Chondrocyte (in vitro differentiated cells): ENCODE data around the gene CCDC61. TPM values are rescaled to one million over a fixed set of nuclear protein-coding genes. Genes with fewer than 3 reads are reported as not detected.

ENCODE experiments used
- DNase-seq: peaks from one replicate; pipeline ENCODE4 v3.0.0; 2021; ENCODE audit warnings: mixed read lengths, low spot score
- H3K27ac Mint-ChIP-seq: one replicate; pipeline ENCODE4 v1.8.0; 2021; ENCODE audit warnings: mild to moderate bottlenecking, moderate library complexity, mixed read lengths; ENCODE audit not compliant: unreplicated experiment
- H3K27me3 Mint-ChIP-seq: 2 replicates; pipeline ENCODE4 v1.8.0; 2021; ENCODE audit warnings: low read depth, mixed read lengths
- H3K36me3 Mint-ChIP-seq: 2 replicates; pipeline ENCODE4 v1.8.0; 2021; ENCODE audit warnings: low read depth, mixed read lengths
- H3K4me1 Mint-ChIP-seq: 2 replicates; pipeline ENCODE4 v1.8.0; 2021; ENCODE audit warnings: low read depth, mild to moderate bottlenecking, mixed read lengths
- H3K4me3 Mint-ChIP-seq: one replicate; pipeline ENCODE4 v1.8.0; 2021; ENCODE audit warnings: mild to moderate bottlenecking, moderate library complexity, mixed read lengths; ENCODE audit not compliant: unreplicated experiment
- H3K9me3 Mint-ChIP-seq: 2 replicates; pipeline ENCODE4 v1.8.0; 2021; ENCODE audit warnings: low read depth, mixed read lengths
- total RNA-seq: library from RNA; stranded (reverse); gene quantifications from 3 replicates; pipeline ENCODE4 v1.2.1, GENCODE V29; 2021
- TF ChIP-seq, protein P1 (sequence below): fragments of 200-600 bp; sonication (generic); IDR thresholded peaks from 2 replicates; pipeline ENCODE4 v1.5.0; 2021; ENCODE audit warnings: antibody characterized with exemption, mild to moderate bottlenecking, moderate library complexity

The CCDC61 gene
- total RNA-seq, 1 donor from 2014 or later = 8.4 TPM

DNA sequence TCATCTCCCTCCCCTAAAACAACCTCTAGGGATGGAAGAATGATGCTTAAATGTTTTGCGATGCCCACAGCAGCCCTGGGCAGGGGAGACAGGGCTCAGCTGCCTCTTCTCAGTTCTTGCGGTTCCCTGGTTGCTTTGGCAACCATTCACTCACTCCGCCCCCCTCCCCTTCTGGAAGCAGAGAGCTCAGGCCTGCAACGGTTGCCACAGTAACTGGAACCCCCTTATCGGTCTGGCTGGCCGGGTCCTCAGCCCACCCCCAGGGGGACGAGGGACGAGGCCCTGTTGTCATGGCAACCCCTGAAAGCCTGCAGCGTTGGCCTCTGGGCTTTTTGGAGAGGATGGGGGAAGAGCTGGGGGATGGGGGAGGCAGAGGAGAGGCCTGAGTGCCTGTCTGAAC lies 41.1 kb upstream of the CCDC61 start:
- Mint-ChIP-seq H3K27me3 (peaks cover 21% of the 10 kb centered on the region), H3K36me3 (no peaks in the 10 kb centered on the region), H3K4me1 (peaks cover 7% of the 10 kb centered on the region), H3K27ac (no peak overlapping the region), H3K4me3 (no peak overlapping the region), H3K9me3 (no peaks in the 10 kb centered on the region)
- TF ChIP-seq, protein P1, sequence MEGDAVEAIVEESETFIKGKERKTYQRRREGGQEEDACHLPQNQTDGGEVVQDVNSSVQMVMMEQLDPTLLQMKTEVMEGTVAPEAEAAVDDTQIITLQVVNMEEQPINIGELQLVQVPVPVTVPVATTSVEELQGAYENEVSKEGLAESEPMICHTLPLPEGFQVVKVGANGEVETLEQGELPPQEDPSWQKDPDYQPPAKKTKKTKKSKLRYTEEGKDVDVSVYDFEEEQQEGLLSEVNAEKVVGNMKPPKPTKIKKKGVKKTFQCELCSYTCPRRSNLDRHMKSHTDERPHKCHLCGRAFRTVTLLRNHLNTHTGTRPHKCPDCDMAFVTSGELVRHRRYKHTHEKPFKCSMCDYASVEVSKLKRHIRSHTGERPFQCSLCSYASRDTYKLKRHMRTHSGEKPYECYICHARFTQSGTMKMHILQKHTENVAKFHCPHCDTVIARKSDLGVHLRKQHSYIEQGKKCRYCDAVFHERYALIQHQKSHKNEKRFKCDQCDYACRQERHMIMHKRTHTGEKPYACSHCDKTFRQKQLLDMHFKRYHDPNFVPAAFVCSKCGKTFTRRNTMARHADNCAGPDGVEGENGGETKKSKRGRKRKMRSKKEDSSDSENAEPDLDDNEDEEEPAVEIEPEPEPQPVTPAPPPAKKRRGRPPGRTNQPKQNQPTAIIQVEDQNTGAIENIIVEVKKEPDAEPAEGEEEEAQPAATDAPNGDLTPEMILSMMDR = no peak
- DNase-seq = no peak

DNA sequence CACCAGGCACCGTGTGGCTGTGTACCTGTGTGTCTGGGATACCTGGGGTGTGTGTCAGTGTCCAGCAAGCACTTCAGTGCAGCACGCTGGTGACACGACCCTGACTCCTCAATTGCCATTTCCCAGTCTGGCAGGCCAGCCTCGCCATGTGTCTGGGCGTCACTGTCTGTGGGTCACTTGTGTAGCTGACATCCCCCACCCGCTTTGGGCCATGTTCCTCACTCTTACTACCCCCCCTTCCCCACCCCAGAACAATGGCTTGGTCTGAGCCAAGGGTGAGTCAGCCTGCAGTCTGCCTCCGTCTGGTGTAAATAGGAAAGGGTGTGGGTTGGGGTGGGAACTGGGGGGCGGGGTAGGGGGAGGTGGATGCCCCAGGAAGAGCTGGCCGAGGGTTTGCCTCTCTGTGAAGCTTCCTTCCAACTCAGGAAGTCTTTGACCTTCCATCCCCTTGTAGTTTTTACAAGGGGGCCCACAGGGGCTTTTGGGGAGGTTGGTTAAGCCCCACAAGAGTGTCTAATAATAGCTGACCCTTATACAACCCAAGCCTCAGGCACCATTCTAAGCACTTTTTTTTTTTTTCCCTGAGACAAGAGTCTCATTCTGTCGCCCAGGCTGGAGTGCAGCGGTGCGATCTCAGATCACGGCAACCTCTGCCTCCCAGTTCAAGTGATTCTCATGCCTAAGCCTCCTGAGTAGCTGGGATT lies 39.2 kb upstream of the CCDC61 start:
- DNase-seq = no peak
- TF ChIP-seq, protein P1 = no peak
- Mint-ChIP-seq H3K4me3 (no peak overlapping the region), H3K27me3 (peaks cover 36% of the 10 kb centered on the region), H3K4me1 (peaks cover 7% of the 10 kb centered on the region), H3K36me3 (no peaks in the 10 kb centered on the region), H3K9me3 (no peaks in the 10 kb centered on the region), H3K27ac (no peak overlapping the region)

DNA sequence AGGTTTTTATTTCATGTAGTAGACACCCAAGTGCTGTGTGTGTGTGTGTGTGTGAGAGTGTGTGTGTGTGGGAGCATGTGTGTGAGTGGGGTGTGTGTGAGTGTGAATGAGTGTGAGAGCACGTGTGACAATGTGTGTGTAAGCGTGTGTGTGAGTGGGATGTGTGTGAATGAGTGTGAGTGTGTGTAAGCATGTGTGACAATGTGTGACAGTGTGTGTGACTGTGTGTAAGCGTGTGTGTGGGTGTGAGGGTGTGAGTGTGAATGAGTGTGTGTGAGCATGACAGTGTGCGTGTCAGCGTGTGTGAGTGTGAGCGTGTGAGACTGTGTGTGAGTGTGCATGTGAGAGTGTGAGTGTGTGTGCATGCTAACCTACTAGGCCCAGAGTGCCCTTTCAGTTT lies 36.9 kb upstream of the CCDC61 start:
- H3K9me3 Mint-ChIP-seq = no peaks in the 10 kb centered on the region
- DNase-seq = no peak
- H3K4me1 Mint-ChIP-seq = peaks cover under 1% of the 10 kb centered on the region
- H3K27me3 Mint-ChIP-seq = peaks cover 50% of the 10 kb centered on the region
- H3K36me3 Mint-ChIP-seq = no peaks in the 10 kb centered on the region
- no peak overlapping the region for H3K27ac Mint-ChIP-seq
- no peak overlapping the region for H3K4me3 Mint-ChIP-seq
- TF ChIP-seq, protein P1 = no peak

DNA sequence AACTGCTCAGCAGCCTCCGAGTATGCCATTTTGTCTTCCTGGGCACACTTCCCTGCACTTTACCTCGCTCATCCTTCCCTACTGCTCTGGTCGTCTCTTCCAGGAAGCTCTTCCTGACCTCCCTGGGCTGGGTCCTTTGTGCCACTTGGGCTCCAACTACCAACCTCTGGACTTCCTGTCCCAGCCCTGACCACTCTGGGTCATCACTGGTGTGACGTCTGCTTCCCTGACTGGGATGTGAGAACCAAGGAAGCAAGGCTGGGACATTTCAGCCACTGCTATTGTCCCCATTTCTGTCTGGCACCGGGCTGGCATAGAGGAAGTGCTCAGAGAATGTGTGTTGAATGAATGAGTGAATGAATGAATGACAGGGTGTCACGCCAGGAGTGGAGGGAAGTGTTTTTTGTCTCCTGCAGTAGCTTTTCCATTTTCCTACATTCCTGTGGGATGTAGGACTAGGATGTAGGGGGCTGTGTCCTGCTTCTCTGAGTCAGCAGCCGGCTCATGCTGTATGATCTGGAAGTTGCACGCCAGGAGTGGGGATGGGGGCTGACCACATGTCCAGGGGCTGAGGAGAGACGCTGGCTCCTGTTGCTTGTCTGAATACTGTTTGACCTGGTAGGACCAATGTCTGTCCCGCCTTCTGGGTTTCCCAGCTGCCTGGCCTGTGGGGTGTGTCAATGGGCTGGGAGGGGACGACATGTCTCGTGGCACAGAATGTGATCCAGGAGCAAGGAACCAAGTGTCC lies 36.3 kb upstream of the CCDC61 start:
- no peak for DNase-seq
- Mint-ChIP-seq H3K27me3 (peaks cover 56% of the 10 kb centered on the region), H3K9me3 (no peaks in the 10 kb centered on the region), H3K36me3 (no peaks in the 10 kb centered on the region), H3K27ac (no peak overlapping the region), H3K4me3 (no peak overlapping the region), H3K4me1 (no peaks in the 10 kb centered on the region)
- TF ChIP-seq, protein P1 = no peak

DNA sequence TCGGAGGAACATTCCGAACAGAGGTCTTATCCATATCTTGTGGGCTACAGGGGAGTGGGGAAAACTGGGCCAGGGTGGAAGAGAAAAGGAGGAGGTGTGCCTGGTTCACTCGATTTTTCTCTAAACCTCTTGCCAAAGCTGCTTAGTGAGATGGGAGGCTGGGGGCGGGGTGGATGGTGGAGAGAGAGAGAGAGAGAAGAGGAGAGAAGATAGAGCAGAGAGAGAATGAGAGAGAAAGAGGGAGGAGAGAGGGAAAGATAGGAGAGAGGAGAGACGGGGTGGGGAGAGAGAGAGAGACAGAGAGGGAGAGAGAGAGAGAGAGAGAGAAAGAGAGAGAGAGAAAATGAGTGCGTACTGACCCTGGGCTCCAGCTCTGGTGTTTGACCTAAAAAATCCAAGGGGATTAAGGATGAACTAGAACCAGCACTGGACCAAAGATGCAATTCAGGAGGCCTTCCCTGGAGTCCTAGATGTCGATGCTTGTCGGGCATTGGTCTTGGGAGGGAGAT lies 35.7 kb upstream of the CCDC61 start:
- H3K4me3 Mint-ChIP-seq = no peak overlapping the region
- H3K27ac Mint-ChIP-seq = no peak overlapping the region
- H3K27me3 Mint-ChIP-seq = peaks cover 58% of the 10 kb centered on the region
- no peak for DNase-seq
- H3K4me1 Mint-ChIP-seq = no peaks in the 10 kb centered on the region
- TF ChIP-seq, protein P1 = no peak
- H3K36me3 Mint-ChIP-seq = no peaks in the 10 kb centered on the region
- H3K9me3 Mint-ChIP-seq = no peaks in the 10 kb centered on the region
